IMR-90 (cell line): ENCODE results near the gene VDR. TPM values are rescaled to one million over a fixed set of nuclear protein-coding genes. Genes with fewer than 3 reads are reported as not detected.

Source experiments
- ATAC-seq: fragments of 200-7000 bp; cut with Tn5 transposase; 2 replicates; pipeline ENCODE4 v1.9.1; 2020; ENCODE audit warnings: low read depth, mild to moderate bottlenecking, moderate library complexity
- BruUV-seq: library from RNA; stranded (reverse); fragments of 400-500 nt; replicated peaks from 2 replicates; lab custom pipeline; 2021; lab: Mats Ljungman, UMichigan
- CTCF ChIA-PET: fragments of 300-600 bp; formaldehyde crosslinking; extraction: SDS; loops from one replicate; lab custom pipeline; 2021; ENCODE audit warnings: antibody characterized with exemption; lab: Yijun Ruan, JAX
- POLR2A ChIA-PET: fragments of 300-600 bp; sonication (Branson Sonifier 250); formaldehyde crosslinking; loops from one replicate; lab custom pipeline; 2022; ENCODE audit warnings: antibody characterized with exemption; ENCODE audit not compliant: unreplicated experiment; lab: Charles Lee
- DNase-seq: peaks from one replicate; pipeline ENCODE4 v3.0.0; 2013
- H2AFZ ChIP-seq: replicated peaks from 2 replicates; pipeline ENCODE3; 2013; ENCODE audit warnings: low read length, mild to moderate bottlenecking; ENCODE audit not compliant: poor library complexity
- H2AK5ac ChIP-seq: 2 replicates; pipeline ENCODE4 v1.6.1; 2013; ENCODE audit warnings: low read depth, low read length, inconsistent platforms
- H2AK9ac ChIP-seq: replicated peaks from 2 replicates; pipeline ENCODE3; 2013; ENCODE audit warnings: mild to moderate bottlenecking, low read depth, low read length, moderate library complexity; ENCODE audit not compliant: poor library complexity
- H2BK120ac ChIP-seq: 2 replicates; pipeline ENCODE4 v1.6.1; 2013; ENCODE audit warnings: low read depth, low read length, inconsistent platforms
- H2BK15ac ChIP-seq: 3 replicates; pipeline ENCODE4 v1.6.1; 2013; ENCODE audit warnings: low read depth, low read length, inconsistent platforms
- H2BK20ac ChIP-seq: 2 replicates; pipeline ENCODE4 v1.6.1; 2013; ENCODE audit warnings: low read depth, mild to moderate bottlenecking, inconsistent platforms, low read length, moderate library complexity
- H2BK5ac ChIP-seq: 2 replicates; pipeline ENCODE4 v1.6.1; 2013; ENCODE audit warnings: mild to moderate bottlenecking, low read depth, low read length, inconsistent platforms; ENCODE audit not compliant: poor library complexity, severe bottlenecking
- H3K14ac ChIP-seq: replicated peaks from 2 replicates; pipeline ENCODE4 v1.6.1; 2013; ENCODE audit warnings: low read depth, low read length, inconsistent platforms
- H3K18ac ChIP-seq: 2 replicates; pipeline ENCODE4 v1.6.1; 2013; ENCODE audit warnings: low read depth, low read length, control low read depth
- H3K23ac ChIP-seq: 2 replicates; pipeline ENCODE4 v1.6.1; 2013; ENCODE audit warnings: low read depth, low read length, inconsistent platforms
- H3K27ac ChIP-seq: 2 replicates; pipeline ENCODE4 v1.5.1; 2013; ENCODE audit warnings: mild to moderate bottlenecking, control low read depth, low read length; ENCODE audit not compliant: insufficient read depth
- H3K27me3 ChIP-seq: 2 replicates; pipeline ENCODE4 v1.6.1; 2013; ENCODE audit warnings: low read length; ENCODE audit not compliant: control insufficient read depth, insufficient read depth
- H3K36me3 ChIP-seq: 2 replicates; pipeline ENCODE4 v1.6.1; 2013; ENCODE audit warnings: low read length, mixed read lengths; ENCODE audit not compliant: control insufficient read depth, insufficient read depth
- H3K4ac ChIP-seq: 2 replicates; pipeline ENCODE4 v1.6.1; 2013; ENCODE audit warnings: low read depth, low read length, inconsistent platforms
- H3K4me1 ChIP-seq: 2 replicates; pipeline ENCODE4 v1.6.1; 2013; ENCODE audit warnings: low read length, mixed read lengths; ENCODE audit not compliant: control insufficient read depth, insufficient read depth
- H3K4me2 ChIP-seq: 2 replicates; pipeline ENCODE4 v1.6.1; 2013; ENCODE audit warnings: low read depth, mild to moderate bottlenecking, control low read depth, low read length, moderate library complexity
- H3K4me3 ChIP-seq: 2 replicates; pipeline ENCODE4 v1.5.1; 2013; ENCODE audit warnings: low read depth, mild to moderate bottlenecking, control low read depth, low read length, moderate library complexity; ENCODE audit not compliant: insufficient read depth
- H3K56ac ChIP-seq: 2 replicates; pipeline ENCODE4 v1.6.1; 2013; ENCODE audit warnings: low read length, inconsistent platforms; ENCODE audit not compliant: insufficient read depth; ENCODE audit errors: extremely low read depth
- H3K79me1 ChIP-seq, 2 experiments: 2 replicates each; pipeline ENCODE4 v1.6.1; 2013; ENCODE audit warnings: low read length in 2 of 2, inconsistent platforms in 1 of 2, low read depth in 1 of 2
- H3K9ac ChIP-seq: 2 replicates; pipeline ENCODE4 v1.6.1; 2013; ENCODE audit warnings: low read depth, low read length, control low read depth
- H3K9me1 ChIP-seq: 2 replicates; pipeline ENCODE4 v1.6.1; 2013; ENCODE audit warnings: low read length, inconsistent platforms; ENCODE audit not compliant: insufficient read depth
- H3K9me3 ChIP-seq: 2 replicates; pipeline ENCODE4 v1.6.1; 2013; ENCODE audit warnings: low read length; ENCODE audit not compliant: control insufficient read depth, insufficient read depth
- H4K20me1 ChIP-seq: 2 replicates; pipeline ENCODE4 v1.6.1; 2013; ENCODE audit warnings: low read length, inconsistent platforms; ENCODE audit not compliant: insufficient read depth
- H4K5ac ChIP-seq: 2 replicates; pipeline ENCODE4 v1.6.1; 2013; ENCODE audit warnings: mild to moderate bottlenecking, low read depth, low read length, control low read depth
- H4K8ac ChIP-seq, 2 experiments: 2 replicates each; pipeline ENCODE4 v1.6.1; 2013; ENCODE audit warnings: low read depth in 2 of 2, low read length in 2 of 2, control low read depth in 1 of 2, inconsistent platforms in 1 of 2
- H4K91ac ChIP-seq: 2 replicates; pipeline ENCODE4 v1.6.1; 2013; ENCODE audit warnings: low read depth, low read length, inconsistent platforms; ENCODE audit not compliant: insufficient read depth
- BHLHE40 ChIP-seq: fragments of 150-350 bp; IDR thresholded peaks from 2 replicates; pipeline ENCODE4 v1.6.1; 2016; ENCODE audit warnings: mild to moderate bottlenecking, low read depth, low read length
- CEBPB ChIP-seq: IDR thresholded peaks from 2 replicates; pipeline ENCODE4 v1.6.1; 2012; ENCODE audit warnings: low read depth, low read length, improper control_type of control experiment
- CHD1 ChIP-seq: IDR thresholded peaks from 2 replicates; pipeline ENCODE4 v1.6.1; 2012; ENCODE audit warnings: low read depth, low read length, improper control_type of control experiment
- CTCF ChIP-seq: conservative IDR thresholded peaks from 2 replicates; pipeline ENCODE4 v1.5.1; 2012; ENCODE audit warnings: mild to moderate bottlenecking, low read depth, low read length, improper control_type of control experiment
- ELK1 ChIP-seq: fragments of 150-350 bp; IDR thresholded peaks from 2 replicates; pipeline ENCODE4 v1.6.1; 2016; ENCODE audit warnings: low read depth, mild to moderate bottlenecking, low read length, moderate library complexity, borderline replicate concordance
- MAFK ChIP-seq: IDR thresholded peaks from 2 replicates; pipeline ENCODE4 v1.6.1; 2012; ENCODE audit warnings: low read depth, low read length, improper control_type of control experiment
- MAZ ChIP-seq: IDR thresholded peaks from 2 replicates; pipeline ENCODE4 v1.6.1; 2012; ENCODE audit warnings: low read depth, mild to moderate bottlenecking, low read length, improper control_type of control experiment, moderate library complexity, borderline replicate concordance
- RAD21 ChIP-seq: IDR thresholded peaks from 2 replicates; pipeline ENCODE4 v1.6.1; 2012; ENCODE audit warnings: low read length, improper control_type of control experiment
- RCOR1 ChIP-seq: IDR thresholded peaks from 2 replicates; pipeline ENCODE4 v1.6.1; 2012; ENCODE audit warnings: mild to moderate bottlenecking, low read length, improper control_type of control experiment; ENCODE audit not compliant: insufficient replicate concordance
- RFX5 ChIP-seq: IDR thresholded peaks from 2 replicates; pipeline ENCODE4 v1.8.0; 2012; ENCODE audit warnings: low read depth, mild to moderate bottlenecking, low read length, moderate library complexity
- SMC3 ChIP-seq: fragments of 150-350 bp; IDR thresholded peaks from 2 replicates; pipeline ENCODE4 v1.6.1; 2016; ENCODE audit warnings: low read depth, mild to moderate bottlenecking, antibody characterized with exemption, low read length, moderate library complexity
- USF2 ChIP-seq: fragments of 150-350 bp; IDR thresholded peaks from 2 replicates; pipeline ENCODE4 v1.6.1; 2017; ENCODE audit warnings: mild to moderate bottlenecking, antibody characterized with exemption, low read length, low read depth
- WGBS, 2 experiments: methylation state at CpG; one replicate each; pipeline versions ENCODE4 v1.1.5 to v1.1.7; 2013; ENCODE audit warnings: missing lambda C conversion rate in 2 of 2; ENCODE audit not compliant: insufficient read length in 1 of 2; ENCODE audit errors: extremely low coverage in 2 of 2; 5-methylcytosine and 5-hydroxymethylcytosine counted together
- dilution Hi-C: fragments of 300-500 bp; cut with HindIII; formaldehyde crosslinking; loops from one replicate; pipeline ENCODE4 v1.14.3; 2018; ENCODE audit warnings: low sequenced_read_pairs; ENCODE audit not compliant: unreplicated experiment
- in situ Hi-C: fragments of 300-500 bp; cut with MboI; formaldehyde crosslinking; loops from 3 replicates; pipeline ENCODE4 v1.14.3; 2019; ENCODE audit warnings: low sequenced_read_pairs, inconsistent platforms, mixed read lengths
- intact Hi-C: fragments of 100-400 bp; cut with micrococcal nuclease; formaldehyde crosslinking; loops from 2 replicates; pipeline ENCODE4 v1.10.0; 2022
- polyA plus RNA-seq, 3 experiments: library from polyadenylated mRNA; depleted of rRNA; stranded (reverse); fragments of >200 nt; gene quantifications; 2 replicates each; pipeline ENCODE4 v1.2.3, GENCODE V29; 2012; ENCODE audit warnings: low replicate concordance in 1 of 3
- total RNA-seq: library from RNA; depleted of rRNA; stranded (reverse); fragments of >200 nt; gene quantifications from 2 replicates; pipeline ENCODE4 v1.2.3, GENCODE V29; 2012

The VDR gene
- total and polyA plus RNA-seq, 2 of the 4 experiments (the other 2 are of a cell fraction) = 5.4 to 8.5 TPM

GRCh38 chr12:47875746-47876439, 28.9 kb downstream of the VDR start:
- 86% methylated on average over 2 of the region's 2 CpGs; no CpG with 5 or more reads in 1 of the 2 experiments for WGBS, 2 experiments
- Histone ChIP-seq H3K79me1 (0 out of 4 replicates have a peak, but pooled peaks cover 0 to 6% of the 10 kb centered on the region in 2 experiments), H3K14ac (peak overlapping the region; percentile 74), H4K8ac (peak overlapping the region in 1 of 2 experiments; percentile 22; a peak in 2 of 4 replicates), H2BK5ac (peak overlapping the region; percentile 48), H3K9me3 (no peaks in the 10 kb centered on the region), H3K4ac (peak overlapping the region; percentile 42; the same call in 1 of the 2 replicates), H4K91ac (peak overlapping the region; percentile 60; the same call in 1 of the 2 replicates), H3K9ac (no peak overlapping the region), H2BK120ac (peak overlapping the region; percentile 50; the same call in 1 of the 2 replicates), H3K4me1 (peaks cover 14% of the 10 kb centered on the region), H4K5ac (no peak overlapping the region), H2BK15ac (peak overlapping the region; percentile 50; the same call in 1 of the 3 replicates), H3K9me1 (peaks cover 4% of the 10 kb centered on the region; the same call in 1 of the 2 replicates), H3K23ac (peak overlapping the region; percentile 75; the same call in 1 of the 2 replicates), H3K56ac (no peak overlapping the region), H3K4me2 (no peak overlapping the region), H3K36me3 (peaks cover 8% of the 10 kb centered on the region), H4K20me1 (no peaks in the 10 kb centered on the region), H2AFZ (no peak overlapping the region), H2AK9ac (no peak overlapping the region), H3K18ac (peak overlapping the region; percentile 73), H2BK20ac (peak overlapping the region; percentile 21; the same call in 1 of the 2 replicates), H3K27me3 (no peaks in the 10 kb centered on the region), H3K4me3 (no peak overlapping the region), H3K27ac (no peak overlapping the region), H2AK5ac (peak overlapping the region; percentile 75)
- intact Hi-C loops = no loop called here
- TF ChIP-seq USF2 (no peak), RAD21 (no peak), MAFK (no peak), SMC3 (no peak), ELK1 (no peak), CTCF (no peak), RCOR1 (no peak), CEBPB (no peak), BHLHE40 (no peak), RFX5 (no peak), MAZ (no peak), CHD1 (no peak)
- in situ Hi-C loops = no loop called here
- DNase-seq (no peak), ATAC-seq (no peak)
- ChIA-PET CTCF (no interaction called here), POLR2A (no interaction called here)
- BruUV-seq = no TSS peak
- dilution Hi-C loops = no loop called here
